Measurements from ENCODE around the gene ANTKMT. TPM values are rescaled to one million over a fixed set of nuclear protein-coding genes. Genes with fewer than 3 reads are reported as not detected.

Gene ANTKMT
- total and polyA plus RNA-seq, 2 of the 8 experiments (the other 6 are each of a cell fraction or from before 2014, with no cell fraction given), result 26.5 to 26.6 TPM

GRCh38 chr16:765488-765865 lies 44.5 kb downstream of the ANTKMT start:
- no peak overlapping the region for H2AK5ac ChIP-seq (ENCODE audit: low read depth, low read length)
- peaks cover 0 to 9% (median 6%) of the 10 kb centered on the region in 4 experiments; a peak in 5 of 7 replicates for H3K4me1 ChIP-seq (replicated peaks in 1 of 4; ENCODE audit: control insufficient read depth in 3 of 4, insufficient read depth in 4 of 4, low read length in 3 of 4)
- FAIRE-seq (no peak), DNase-seq (ENCODE audit: low read depth in 1 of 2, low spot score in 2 of 2) (no peak)
- H2AFZ ChIP-seq (ENCODE audit: low read length), result no peak overlapping the region
- no peak overlapping the region for H2BK5ac ChIP-seq (ENCODE audit: low read depth, low read length)
- no peaks in the 10 kb centered on the region for H3K9me3 ChIP-seq (ENCODE audit: insufficient read depth in 2 of 2, low read depth in 1 of 2, low read length in 1 of 2)
- H3K4me3 ChIP-seq (ENCODE audit: extremely low read depth in 1 of 4, insufficient read depth in 2 of 4, low read depth in 3 of 4, low read length in 4 of 4), result no peak overlapping the region
- H3K4ac ChIP-seq (replicated peaks; ENCODE audit: insufficient read length, low read depth, low read length), result no peak overlapping the region
- H4K91ac ChIP-seq (replicated peaks; ENCODE audit: insufficient read length, low read length), result no peak overlapping the region
- H3K79me2 ChIP-seq (ENCODE audit: control insufficient read depth in 1 of 2, insufficient read depth in 2 of 2, low read length in 2 of 2), result no peaks in the 10 kb centered on the region
- 0 out of 2 replicates have a peak overlapping the region, but pooled peaks have one; percentile 61 for H2BK15ac ChIP-seq (ENCODE audit: low read length)
- H2BK20ac ChIP-seq (ENCODE audit: low read length), result no peak overlapping the region
- no peaks in the 10 kb centered on the region; the same call in 1 of the 2 replicates for H3K23me2 ChIP-seq (ENCODE audit: low read depth, low read length)
- H3K27ac ChIP-seq (ENCODE audit: low read depth, low read length), result no peak overlapping the region
- no peak overlapping the region for H3K18ac ChIP-seq (ENCODE audit: extremely low read depth, low read length)
- H4K5ac ChIP-seq (ENCODE audit: insufficient read length, low read depth, low read length), result no peak overlapping the region
- WGBS, 2 experiments (ENCODE audit: extremely low coverage in 1 of 2, insufficient coverage in 1 of 2, insufficient read length in 1 of 2, insufficient replicate concordance in 2 of 2, low coverage in 1 of 2, low lambda C conversion rate in 2 of 2, missing lambda C conversion rate in 1 of 2), result 97% methylated on average over 29 of the region's 29 CpGs; no CpG with 5 or more reads in 1 of the 2 experiments
- ChIA-PET CTCF (ENCODE audit: partially characterized antibody) (interaction anchor here (0.7 to 1.7 kb wide), 6 partner anchors 9 to 50 kb away, joined by 3 to 7 read pairs (median 3); partner anchors contain the start of genes CHTF18 and RPUSD1), POLR2A (ENCODE audit: partially characterized antibody) (interaction anchor here (1.1 kb wide), 1 partner anchor 45 kb away, joined by 3 read pairs; no protein-coding TSS in a partner anchor)
- no peak overlapping the region for H3K9ac ChIP-seq (replicated peaks in 1 of 4; ENCODE audit: extremely low read depth in 1 of 4, low read depth in 3 of 4, low read length in 3 of 4)
- H2BK12ac ChIP-seq (ENCODE audit: low read depth, low read length), result no peak overlapping the region
- H3K23ac ChIP-seq (ENCODE audit: insufficient read length), result no peak overlapping the region
- H3K4me2 ChIP-seq (ENCODE audit: insufficient read depth in 1 of 2, low read depth in 2 of 2, low read length in 2 of 2), result no peak overlapping the region
- no peak overlapping the region for H4K8ac ChIP-seq (ENCODE audit: extremely low read depth, insufficient read depth, low read length)
- no peak overlapping the region for H2BK120ac ChIP-seq (replicated peaks; ENCODE audit: low read depth, low read length)
- H3K36me3 ChIP-seq (ENCODE audit: control insufficient read depth in 2 of 4, insufficient read depth in 4 of 4, low read length in 3 of 4), result no peaks in the 10 kb centered on the region
- H3K14ac ChIP-seq (ENCODE audit: insufficient read length), result no peak overlapping the region
- no peaks in the 10 kb centered on the region for H3K27me3 ChIP-seq (replicated peaks in 1 of 4; ENCODE audit: control insufficient read depth in 3 of 4, extremely low read depth in 1 of 4, insufficient read depth in 3 of 4, low read length in 3 of 4)
- H4K20me1 ChIP-seq (replicated peaks in 1 of 2; ENCODE audit: control insufficient read depth in 1 of 2, insufficient read depth in 2 of 2, low read length in 2 of 2), result no peaks in the 10 kb centered on the region
- H3K79me1 ChIP-seq (ENCODE audit: low read depth, low read length), result no peaks in the 10 kb centered on the region
- no peak overlapping the region for H3K56ac ChIP-seq (replicated peaks; ENCODE audit: insufficient read length, low read depth, low read length)
- no peak for TF ChIP-seq SIX5 (IDR thresholded peaks at IDR 0.05; ENCODE audit: low read depth, low read length)
- no peak for TF ChIP-seq FOSL1 (IDR thresholded peaks at IDR 0.05; ENCODE audit: insufficient read depth, low read depth, low read length)
- no peak for TF ChIP-seq POLR2AphosphoS5 (IDR thresholded peaks at IDR 0.05; ENCODE audit: low read depth, low read length)
- no peak for TF ChIP-seq BRCA1 (IDR thresholded peaks at IDR 0.05; ENCODE audit: low read depth, low read length)
- no peak for TF ChIP-seq CTBP2 (IDR thresholded peaks at IDR 0.05; ENCODE audit: borderline replicate concordance, insufficient read depth, insufficient read length, low read length)
- TF ChIP-seq NANOG (IDR thresholded peaks at IDR 0.05; ENCODE audit: insufficient read depth, low read depth, low read length, poor library complexity, severe bottlenecking), result no peak
- no peak for TF ChIP-seq SRF (IDR thresholded peaks at IDR 0.05; ENCODE audit: low read depth, low read length)
- no peak for TF ChIP-seq KDM4A (IDR thresholded peaks at IDR 0.05; ENCODE audit: low read depth, low read length, severe bottlenecking)
- no peak for TF ChIP-seq RAD21 (IDR thresholded peaks at IDR 0.05 in 1 of 2, conservative IDR thresholded peaks at IDR 0.05 in 1 of 2; ENCODE audit: low read depth in 2 of 2, low read length in 2 of 2)
- TF ChIP-seq MAFK (IDR thresholded peaks at IDR 0.05; ENCODE audit: low read depth, low read length), result no peak
- TF ChIP-seq TAF7 (optimal IDR thresholded peaks at IDR 0.05; ENCODE audit: borderline replicate concordance, low read depth, low read length), result no peak
- TF ChIP-seq CREB1 (IDR thresholded peaks at IDR 0.05), result no peak
- no peak for TF ChIP-seq CEBPB (IDR thresholded peaks at IDR 0.05; ENCODE audit: low read depth, low read length)
- TF ChIP-seq TBP (IDR thresholded peaks at IDR 0.05; ENCODE audit: low read depth, low read length), result no peak
- TF ChIP-seq JUND (IDR thresholded peaks at IDR 0.05; ENCODE audit: low read length), result no peak
